ENCODE measurements around the gene ITM2B.

The ITM2B gene

DNA sequence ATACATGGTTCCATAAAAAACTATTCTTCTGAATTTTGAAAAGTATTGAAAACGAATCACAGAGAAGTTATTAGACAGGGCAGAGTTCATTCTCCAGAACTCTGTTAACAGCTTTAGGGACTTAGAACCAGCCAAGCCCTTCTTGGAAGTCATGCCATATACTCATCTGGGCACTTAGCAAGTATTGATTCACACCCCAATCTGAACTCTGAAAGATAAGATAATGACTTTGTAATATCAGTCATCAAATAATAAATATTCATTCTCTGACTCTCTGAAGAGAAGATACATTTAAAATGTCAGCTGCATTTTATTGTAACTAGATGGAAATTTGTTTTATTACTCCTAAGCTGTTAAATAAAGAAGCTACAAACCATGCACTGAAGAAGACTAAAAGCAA, 43.8 kb upstream of the ITM2B start:
- no peaks in the 10 kb centered on the region for H3K9me2 ChIP-seq (replicated peaks; ENCODE audit: control insufficient read depth, low read length)
- H3K4me1 ChIP-seq (ENCODE audit: control insufficient read depth, low read length) = no peaks in the 10 kb centered on the region
- no peak overlapping the region for H3K4me3 ChIP-seq (ENCODE audit: low read length)
- no peaks in the 10 kb centered on the region; the same call in 1 of the 2 replicates for H3K27me3 ChIP-seq (ENCODE audit: control insufficient read depth, low read length)
- TF ChIP-seq, protein P1, sequence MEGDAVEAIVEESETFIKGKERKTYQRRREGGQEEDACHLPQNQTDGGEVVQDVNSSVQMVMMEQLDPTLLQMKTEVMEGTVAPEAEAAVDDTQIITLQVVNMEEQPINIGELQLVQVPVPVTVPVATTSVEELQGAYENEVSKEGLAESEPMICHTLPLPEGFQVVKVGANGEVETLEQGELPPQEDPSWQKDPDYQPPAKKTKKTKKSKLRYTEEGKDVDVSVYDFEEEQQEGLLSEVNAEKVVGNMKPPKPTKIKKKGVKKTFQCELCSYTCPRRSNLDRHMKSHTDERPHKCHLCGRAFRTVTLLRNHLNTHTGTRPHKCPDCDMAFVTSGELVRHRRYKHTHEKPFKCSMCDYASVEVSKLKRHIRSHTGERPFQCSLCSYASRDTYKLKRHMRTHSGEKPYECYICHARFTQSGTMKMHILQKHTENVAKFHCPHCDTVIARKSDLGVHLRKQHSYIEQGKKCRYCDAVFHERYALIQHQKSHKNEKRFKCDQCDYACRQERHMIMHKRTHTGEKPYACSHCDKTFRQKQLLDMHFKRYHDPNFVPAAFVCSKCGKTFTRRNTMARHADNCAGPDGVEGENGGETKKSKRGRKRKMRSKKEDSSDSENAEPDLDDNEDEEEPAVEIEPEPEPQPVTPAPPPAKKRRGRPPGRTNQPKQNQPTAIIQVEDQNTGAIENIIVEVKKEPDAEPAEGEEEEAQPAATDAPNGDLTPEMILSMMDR (IDR thresholded peaks at IDR 0.05; ENCODE audit: low read depth, low read length, poor library complexity, severe bottlenecking) = no peak
- TF ChIP-seq EZH2phosphoT487 (IDR thresholded peaks at IDR 0.05; ENCODE audit: borderline replicate concordance, low read length) = no peak
- no peaks in the 10 kb centered on the region for H3F3A ChIP-seq (ENCODE audit: control insufficient read depth, insufficient read depth)
- no peaks in the 10 kb centered on the region for H4K20me1 ChIP-seq (ENCODE audit: control insufficient read depth, insufficient read depth, low read depth, low read length)
- no peak overlapping the region for H3K4me2 ChIP-seq (ENCODE audit: low read length)
- no peak overlapping the region for H3K27ac ChIP-seq (ENCODE audit: low read depth, low read length)
- no peaks in the 10 kb centered on the region for H3K79me2 ChIP-seq (ENCODE audit: control insufficient read depth, low read length)
- H3K9me3 ChIP-seq (ENCODE audit: control insufficient read depth, insufficient read depth, low read length) = no peaks in the 10 kb centered on the region; the same call in 1 of the 2 replicates
- no peaks in the 10 kb centered on the region for H3K36me3 ChIP-seq (ENCODE audit: control insufficient read depth, low read length)

DNA sequence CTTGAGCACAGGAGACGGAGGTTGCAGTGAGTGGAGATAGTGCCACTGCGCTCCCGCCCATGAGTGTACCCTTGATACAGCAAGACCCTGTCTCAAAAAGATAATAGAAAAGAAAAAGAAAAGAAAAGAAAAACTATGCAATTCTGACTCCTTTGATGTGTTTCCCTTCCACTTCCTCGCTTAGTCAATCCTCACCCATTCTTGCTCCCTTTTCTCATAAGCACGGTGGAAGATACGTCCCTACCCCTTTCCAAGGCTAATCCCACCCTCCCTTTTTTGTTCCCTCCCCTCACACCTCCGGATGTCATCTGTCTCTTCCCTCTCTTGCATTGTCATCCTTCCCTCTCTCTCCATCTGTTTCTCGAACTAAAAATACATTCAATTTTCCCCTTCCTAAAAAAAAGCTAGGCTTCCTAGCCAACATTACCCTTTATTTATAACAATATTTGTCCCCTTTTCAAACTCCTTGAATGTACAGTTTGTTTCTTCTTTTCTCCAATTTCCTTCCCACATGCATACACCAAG, 40.5 kb upstream of the ITM2B start:
- Histone ChIP-seq H3K4me3 (ENCODE audit: low read length) (no peak overlapping the region), H3K27me3 (ENCODE audit: control insufficient read depth, low read length) (no peaks in the 10 kb centered on the region; the same call in 1 of the 2 replicates), H3K9me2 (replicated peaks; ENCODE audit: control insufficient read depth, low read length) (no peaks in the 10 kb centered on the region), H3K4me1 (ENCODE audit: control insufficient read depth, low read length) (no peaks in the 10 kb centered on the region), H3K27ac (ENCODE audit: low read depth, low read length) (no peak overlapping the region), H3K9me3 (ENCODE audit: control insufficient read depth, insufficient read depth, low read length) (no peaks in the 10 kb centered on the region; the same call in 1 of the 2 replicates), H4K20me1 (ENCODE audit: control insufficient read depth, insufficient read depth, low read depth, low read length) (no peaks in the 10 kb centered on the region), H3K36me3 (ENCODE audit: control insufficient read depth, low read length) (no peaks in the 10 kb centered on the region), H3K79me2 (ENCODE audit: control insufficient read depth, low read length) (no peaks in the 10 kb centered on the region), H3K4me2 (ENCODE audit: low read length) (no peak overlapping the region), H3F3A (ENCODE audit: control insufficient read depth, insufficient read depth) (no peaks in the 10 kb centered on the region)
- no peak for TF ChIP-seq EZH2phosphoT487 (IDR thresholded peaks at IDR 0.05; ENCODE audit: borderline replicate concordance, low read length)
- TF ChIP-seq, protein P1 (IDR thresholded peaks at IDR 0.05; ENCODE audit: low read depth, low read length, poor library complexity, severe bottlenecking) = no peak

DNA sequence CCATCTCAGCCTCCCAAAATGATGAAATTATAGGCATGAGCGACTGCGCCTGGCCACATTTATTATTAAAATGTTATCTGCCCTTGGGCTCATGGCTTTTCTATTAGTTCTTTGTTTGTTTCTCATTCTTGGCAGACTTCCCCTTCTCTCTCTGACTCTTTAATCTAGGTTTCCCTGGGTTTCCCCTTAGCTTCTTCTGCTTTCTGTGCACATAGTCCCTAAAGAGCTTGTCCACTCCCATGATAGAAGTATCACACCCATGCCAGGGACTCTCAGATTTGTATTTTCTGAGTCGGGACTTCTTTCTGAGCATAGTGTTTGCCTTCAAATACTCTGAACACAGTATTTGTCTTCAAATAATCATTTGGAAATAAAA, 38.6 kb upstream of the ITM2B start:
- no peak overlapping the region for H3K27ac ChIP-seq (ENCODE audit: low read depth, low read length)
- H3K9me3 ChIP-seq (ENCODE audit: control insufficient read depth, insufficient read depth, low read length) = no peaks in the 10 kb centered on the region; the same call in 1 of the 2 replicates
- H3K79me2 ChIP-seq (ENCODE audit: control insufficient read depth, low read length) = no peaks in the 10 kb centered on the region
- H3K4me2 ChIP-seq (ENCODE audit: low read length) = no peak overlapping the region
- H3K4me1 ChIP-seq (ENCODE audit: control insufficient read depth, low read length) = no peaks in the 10 kb centered on the region
- H3K9me2 ChIP-seq (replicated peaks; ENCODE audit: control insufficient read depth, low read length) = no peaks in the 10 kb centered on the region
- H3K4me3 ChIP-seq (ENCODE audit: low read length) = no peak overlapping the region
- H4K20me1 ChIP-seq (ENCODE audit: control insufficient read depth, insufficient read depth, low read depth, low read length) = no peaks in the 10 kb centered on the region
- TF ChIP-seq EZH2phosphoT487 (IDR thresholded peaks at IDR 0.05; ENCODE audit: borderline replicate concordance, low read length) = no peak
- TF ChIP-seq, protein P1 (IDR thresholded peaks at IDR 0.05; ENCODE audit: low read depth, low read length, poor library complexity, severe bottlenecking) = no peak
- no peaks in the 10 kb centered on the region for H3K36me3 ChIP-seq (ENCODE audit: control insufficient read depth, low read length)
- H3K27me3 ChIP-seq (ENCODE audit: control insufficient read depth, low read length) = no peaks in the 10 kb centered on the region; the same call in 1 of the 2 replicates
- H3F3A ChIP-seq (ENCODE audit: control insufficient read depth, insufficient read depth) = no peaks in the 10 kb centered on the region

Data from DOHH2 (cell line).